B cell (primary cell): ENCODE measurements around the gene PRDM2. TPM values are rescaled to one million over a fixed set of nuclear protein-coding genes. Genes with fewer than 3 reads are reported as not detected.

ENCODE experiments used
- ATAC-seq: fragments of 200-7000 bp; cut with Tn5 transposase; one replicate; pipeline ENCODE4 v1.10.0; 2021; ENCODE audit warnings: low read depth, mild to moderate bottlenecking, moderate number of reproducible peaks, moderate library complexity
- CTCF ChIA-PET: fragments of 350-600 bp; sonication (Branson Sonifier 250); formaldehyde crosslinking; loops from one replicate; lab custom pipeline; 2021; ENCODE audit warnings: antibody characterized with exemption, inconsistent platforms; lab: Charles Lee
- POLR2A ChIA-PET: fragments of 350-600 bp; sonication (Branson Sonifier 250); formaldehyde crosslinking; loops from one replicate; lab custom pipeline; 2021; ENCODE audit warnings: antibody characterized with exemption; lab: Charles Lee
- DNase-seq: peaks from one replicate; pipeline ENCODE4 v3.0.0; 2013
- H2AFZ ChIP-seq: 2 replicates; pipeline ENCODE4 v1.6.1; 2012; ENCODE audit warnings: mild to moderate bottlenecking, low read depth, low read length; ENCODE audit not compliant: insufficient read depth, poor library complexity, severe bottlenecking
- H3K27ac ChIP-seq, 2 donors: 1 replicate in 1 of 2; 2 replicates in 1 of 2; pipeline ENCODE4 v1.5.1; 2012 to 2013; ENCODE audit warnings: low read length in 2 of 2, mild to moderate bottlenecking in 2 of 2, moderate library complexity in 1 of 2
- H3K27me3 ChIP-seq, 4 experiments: fragments of 200-600 bp in 1 of 4; sonication (generic) in 1 of 4; replicated peaks in 1 of 4; 1 replicate in 2 of 4; 2 replicates in 2 of 4; pipeline versions ENCODE4 v1.6.1 to v1.7.0; 2013 to 2016; ENCODE audit warnings: low read length in 3 of 4, mild to moderate bottlenecking in 2 of 4, mixed read lengths in 1 of 4, moderate library complexity in 1 of 4; ENCODE audit not compliant: insufficient read depth in 4 of 4, control insufficient read depth in 3 of 4; ENCODE audit errors: control extremely low read depth in 1 of 4
- H3K36me3 ChIP-seq, 2 experiments: replicated peaks in 1 of 2; 1 replicate in 1 of 2; 2 replicates in 1 of 2; pipeline versions ENCODE4 v1.6.1 to v1.7.1; 2013; ENCODE audit warnings: low read length in 1 of 2; ENCODE audit not compliant: insufficient read depth in 2 of 2, control insufficient read depth in 1 of 2; ENCODE audit errors: control extremely low read depth in 1 of 2, extremely low read depth in 1 of 2
- H3K4me1 ChIP-seq, 2 donors: fragments of 200-600 bp in 1 of 2; sonication (generic) in 1 of 2; 1 replicate in 1 of 2; 2 replicates in 1 of 2; pipeline versions ENCODE4 v1.5.1 to v1.6.1; 2013 to 2017; ENCODE audit warnings: low read length in 2 of 2; ENCODE audit not compliant: control insufficient read depth in 2 of 2, insufficient read depth in 2 of 2
- H3K4me2 ChIP-seq: replicated peaks from 2 replicates; pipeline ENCODE3; 2012; ENCODE audit warnings: mild to moderate bottlenecking, low read depth, low read length; ENCODE audit not compliant: poor library complexity, severe bottlenecking
- H3K4me3 ChIP-seq, 5 experiments: fragments of 200-600 bp in 1 of 5; sonication (generic) in 1 of 5; 1 replicate in 3 of 5; 2 replicates in 2 of 5; pipeline versions ENCODE4 v1.5.1 to v1.7.0; 2011 to 2016; ENCODE audit warnings: low read length in 4 of 5, mild to moderate bottlenecking in 4 of 5, low read depth in 2 of 5, control low read depth in 1 of 5, moderate library complexity in 1 of 5; ENCODE audit not compliant: insufficient read depth in 1 of 5; ENCODE audit errors: control extremely low read depth in 1 of 5, extremely low read depth in 1 of 5
- H3K79me2 ChIP-seq: fragments of 200-600 bp; sonication (generic); one replicate; pipeline ENCODE4 v1.6.0; 2016; ENCODE audit warnings: low read length; ENCODE audit not compliant: control insufficient read depth, insufficient read depth
- H3K9ac ChIP-seq: fragments of 200-600 bp; sonication (generic); 2 replicates; pipeline ENCODE4 v1.6.1; 2017; ENCODE audit warnings: mild to moderate bottlenecking, low read length, moderate library complexity
- H3K9me3 ChIP-seq, 3 donors: one replicate each; pipeline versions ENCODE4 v1.6.1 to v1.7.1; 2013; ENCODE audit warnings: low read length in 2 of 3; ENCODE audit not compliant: control insufficient read depth in 2 of 3, insufficient read depth in 1 of 3; ENCODE audit errors: control extremely low read depth in 1 of 3
- H4K20me1 ChIP-seq: 2 replicates; pipeline ENCODE4 v1.6.0; 2012; ENCODE audit warnings: mild to moderate bottlenecking, low read length; ENCODE audit not compliant: insufficient read depth, control insufficient read depth, poor library complexity, severe bottlenecking
- H3K27ac Mint-ChIP-seq: one replicate; pipeline ENCODE4 v1.8.0; 2021; ENCODE audit warnings: mixed read lengths
- H3K27me3 Mint-ChIP-seq: one replicate; pipeline ENCODE4 v1.8.0; 2021; ENCODE audit warnings: mixed read lengths
- H3K4me1 Mint-ChIP-seq: one replicate; pipeline ENCODE4 v1.8.0; 2021; ENCODE audit warnings: mixed read lengths
- H3K4me3 Mint-ChIP-seq: one replicate; pipeline ENCODE4 v1.8.0; 2021; ENCODE audit warnings: mixed read lengths
- H3K9me3 Mint-ChIP-seq: one replicate; pipeline ENCODE4 v1.8.0; 2022; ENCODE audit warnings: mixed read lengths; ENCODE audit not compliant: insufficient read depth
- CTCF ChIP-seq: fragments of 200-600 bp; IDR thresholded peaks from one replicate; pipeline ENCODE4 v1.8.0; 2022; ENCODE audit warnings: antibody characterized with exemption, mild to moderate bottlenecking
- EZH2 ChIP-seq: IDR thresholded peaks from 2 replicates; pipeline ENCODE4 v1.6.1; 2012; ENCODE audit warnings: borderline replicate concordance, low read depth, mild to moderate bottlenecking, moderate library complexity, low read length; ENCODE audit not compliant: insufficient read depth, poor library complexity, severe bottlenecking
- whole genome bisulfite sequencing: methylation state at CpG from one replicate; pipeline ENCODE4 v1.1.5; 2013; ENCODE audit warnings: missing lambda C conversion rate; ENCODE audit not compliant: insufficient coverage; 5-methylcytosine and 5-hydroxymethylcytosine counted together
- intact Hi-C: fragments of 100-400 bp; cut with micrococcal nuclease; formaldehyde crosslinking; loops from one replicate; pipeline ENCODE4 v1.10.0; 2022
- polyA plus RNA-seq: library from polyadenylated mRNA; depleted of rRNA; stranded (reverse); fragments of >200 nt; gene quantifications from 2 replicates; pipeline ENCODE4 v1.2.3, GENCODE V29; 2012
- total RNA-seq, 2 donors: library from RNA; stranded (reverse); fragments of 120-200 nt in 1 of 2; gene quantifications; 1 replicate in 1 of 2; 2 replicates in 1 of 2; pipeline versions ENCODE4 v1.2.3 to v1.2.4, GENCODE V29; 2013 to 2022

Gene PRDM2
- total and polyA plus RNA-seq, 2 donors (not counting 1 experiment from before 2014, with no cell fraction given): 50.1 to 432 TPM

- Histone ChIP-seq H3K4me2 (peak overlapping the region; percentile 26), H3K36me3 (peaks cover 0 to 6% of the 10 kb centered on the region in 2 experiments), H3K4me3 (no peak overlapping the region), H3K79me2 (peaks cover 100% of the 10 kb centered on the region), H4K20me1 (no peaks in the 10 kb centered on the region), H3K9me3 (no peaks in the 10 kb centered on the region), H3K27ac (peak overlapping the region in 1 of 2 donors; percentile 62), H3K27me3 (no peaks in the 10 kb centered on the region), H3K4me1 (peaks cover 67 to 86% of the 10 kb centered on the region in 2 donors), H3K9ac (no peak overlapping the region), H2AFZ (no peak overlapping the region)
- peak overlapping the region; percentile 61 for H3K4me3 Mint-ChIP-seq
- intact Hi-C loops: no loop called here
- TF ChIP-seq CTCF: no peak
- no peak for TF ChIP-seq EZH2
- ChIA-PET POLR2A (interaction anchor here (0.7 kb wide), 1 partner anchor 210 kb away, joined by 3 read pairs; no protein-coding TSS in a partner anchor), CTCF (interaction anchor here (0.7 to 19.9 kb wide), 5 partner anchors 17 to 176 kb away, joined by 3 to 339 read pairs (median 3); no protein-coding TSS in a partner anchor)
- peaks cover 84% of the 10 kb centered on the region for H3K4me1 Mint-ChIP-seq
- peak overlapping the region; percentile 64 for H3K27ac Mint-ChIP-seq
- no peaks in the 10 kb centered on the region for H3K9me3 Mint-ChIP-seq
- 100% methylated on average over 1 of the region's 10 CpGs for WGBS
- H3K27me3 Mint-ChIP-seq: no peaks in the 10 kb centered on the region
- no peak for ATAC-seq
- no peak for DNase-seq
Observed at GRCh38 chr1:13708380-13708982, 8.5 kb downstream of the PRDM2 start.

DNA sequence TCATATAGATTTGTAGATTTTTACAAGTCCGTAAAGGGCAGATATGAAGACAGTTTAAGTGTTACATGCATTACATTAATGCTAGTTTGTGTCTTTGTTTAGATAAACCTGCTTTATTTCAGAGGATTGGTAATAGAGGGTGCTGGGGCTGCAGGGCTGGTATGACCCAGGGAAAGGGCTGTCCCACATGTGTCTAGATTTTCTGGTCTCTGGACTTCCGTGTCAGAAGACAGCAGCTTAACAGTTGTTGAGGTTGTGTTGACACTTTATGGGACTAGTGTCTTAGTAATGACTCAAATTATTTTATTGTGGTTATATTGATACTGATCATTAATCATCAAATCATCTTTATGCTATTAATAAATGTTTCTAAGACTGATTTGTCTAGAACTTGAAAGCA lies 10.1 kb downstream of the PRDM2 start:
- peaks cover 0 to 5% of the 10 kb centered on the region in 2 experiments for H3K36me3 ChIP-seq
- peak overlapping the region; percentile 7 for H3K4me2 ChIP-seq
- no peak overlapping the region for H3K27ac ChIP-seq
- no peaks in the 10 kb centered on the region for H3K9me3 ChIP-seq
- H2AFZ ChIP-seq: no peak overlapping the region
- no peak overlapping the region for H3K9ac ChIP-seq
- H3K27me3 Mint-ChIP-seq: no peaks in the 10 kb centered on the region
- ChIA-PET CTCF (interaction anchor here (0.8 to 19.9 kb wide), 4 partner anchors 15 to 104 kb away, joined by 3 to 339 read pairs (median 4); no protein-coding TSS in a partner anchor), POLR2A (interaction anchor here (0.6 kb wide), 1 partner anchor 37 kb away, joined by 4 read pairs; no protein-coding TSS in a partner anchor)
- TF ChIP-seq CTCF (no peak), EZH2 (no peak)
- WGBS: 100% methylated on average over 1 of the region's 2 CpGs
- peaks cover 80% of the 10 kb centered on the region for H3K4me1 Mint-ChIP-seq
- H3K4me1 ChIP-seq: peaks cover 58 to 77% of the 10 kb centered on the region in 2 donors
- H3K9me3 Mint-ChIP-seq: no peaks in the 10 kb centered on the region
- H3K79me2 ChIP-seq: peaks cover 99% of the 10 kb centered on the region
- ATAC-seq: no peak
- no peak for DNase-seq
- no peak overlapping the region for H3K4me3 ChIP-seq
- no peaks in the 10 kb centered on the region for H3K27me3 ChIP-seq
- H4K20me1 ChIP-seq: no peaks in the 10 kb centered on the region
- intact Hi-C loops: no loop called here
- peak overlapping the region; percentile 8 for H3K4me3 Mint-ChIP-seq
- H3K27ac Mint-ChIP-seq: peak overlapping the region; percentile 37
